ENCODE results near the gene RIPK3. TPM values are rescaled to one million over a fixed set of nuclear protein-coding genes. Genes with fewer than 3 reads are reported as not detected.

Gene RIPK3
- total RNA-seq, 2 experiments from 2014 or later: 8.1 to 14.5 TPM

Small RNAs within 50 kb of the gene (small RNA-seq; reads per million reads assigned to genes)
- not detected for gene RF00026

Other genes starting within 250 kb of the RIPK3 start
Only the 30 nearest of the 33 such genes appear.
- 3.1 and 4.6 TPM in 2 replicates for gene NRL, start 225.0 kb downstream of the RIPK3 start, total RNA-seq (2014; rRNA removed; shearing (Covaris generic))
- 7.5 and 8.1 TPM in 2 replicates for gene NRL, start 225.0 kb downstream of the RIPK3 start, total RNA-seq (2022)
- gene FITM1, start 209.3 kb downstream of the RIPK3 start, total RNA-seq (2014; rRNA removed; shearing (Covaris generic)): 0.28 TPM in 2 replicates
- 0.97 and 1.4 TPM in 2 replicates for gene FITM1, start 209.3 kb downstream of the RIPK3 start, total RNA-seq (2022)
- 187 and 213 TPM in 2 replicates for gene PSME1, start 203.8 kb downstream of the RIPK3 start, total RNA-seq (2014; rRNA removed; shearing (Covaris generic))
- 146 and 149 TPM in 2 replicates for gene PSME1, start 203.8 kb downstream of the RIPK3 start, total RNA-seq (2022)
- gene EMC9, start 198.4 kb downstream of the RIPK3 start, total RNA-seq (2014; rRNA removed; shearing (Covaris generic)): 73.2 and 74.8 TPM in 2 replicates
- 72.0 and 72.9 TPM in 2 replicates for gene EMC9, start 198.4 kb downstream of the RIPK3 start, total RNA-seq (2022)
- 254 and 290 TPM in 2 replicates for gene PSME2, start 193.4 kb downstream of the RIPK3 start, total RNA-seq (2014; rRNA removed; shearing (Covaris generic))
- gene PSME2, start 193.4 kb downstream of the RIPK3 start, total RNA-seq (2022): 176 and 188 TPM in 2 replicates
- gene RNF31, start 192.5 kb downstream of the RIPK3 start, total RNA-seq (2014; rRNA removed; shearing (Covaris generic)): 37.8 and 66.1 TPM in 2 replicates
- gene RNF31, start 192.5 kb downstream of the RIPK3 start, total RNA-seq (2022): 57.8 and 58.1 TPM in 2 replicates
- gene IRF9, start 178.7 kb downstream of the RIPK3 start, total RNA-seq (2014; rRNA removed; shearing (Covaris generic)): 35.1 and 40.7 TPM in 2 replicates
- 36.2 and 39.1 TPM in 2 replicates for gene IRF9, start 178.7 kb downstream of the RIPK3 start, total RNA-seq (2022)
- gene REC8, start 167.9 kb downstream of the RIPK3 start, total RNA-seq (2014; rRNA removed; shearing (Covaris generic)): 4.3 and 9.8 TPM in 2 replicates
- 12.6 and 14.2 TPM in 2 replicates for gene REC8, start 167.9 kb downstream of the RIPK3 start, total RNA-seq (2022)
- gene IPO4, start 151.2 kb downstream of the RIPK3 start, total RNA-seq (2014; rRNA removed; shearing (Covaris generic)): 48.4 and 59.2 TPM in 2 replicates
- gene IPO4, start 151.2 kb downstream of the RIPK3 start, total RNA-seq (2022): 49.3 and 53.1 TPM in 2 replicates
- 23.4 and 31.3 TPM in 2 replicates for gene TM9SF1, start 144.6 kb downstream of the RIPK3 start, total RNA-seq (2014; rRNA removed; shearing (Covaris generic))
- gene TM9SF1, start 144.6 kb downstream of the RIPK3 start, total RNA-seq (2022): 23.1 and 27.8 TPM in 2 replicates
- gene TSSK4, start 134.3 kb downstream of the RIPK3 start, total RNA-seq (2014; rRNA removed; shearing (Covaris generic)): not detected in 2 replicates
- gene TSSK4, start 134.3 kb downstream of the RIPK3 start, total RNA-seq (2022): 1.1 and 1.5 TPM in 2 replicates
- gene CHMP4A, start 126.5 kb downstream of the RIPK3 start, total RNA-seq (2014; rRNA removed; shearing (Covaris generic)): 48.5 and 65.7 TPM in 2 replicates
- 67.6 and 72.9 TPM in 2 replicates for gene CHMP4A, start 126.5 kb downstream of the RIPK3 start, total RNA-seq (2022)
- gene MDP1, start 123.9 kb downstream of the RIPK3 start, total RNA-seq (2014; rRNA removed; shearing (Covaris generic)): 21.5 and 23.2 TPM in 2 replicates
- gene MDP1, start 123.9 kb downstream of the RIPK3 start, total RNA-seq (2022): 26.6 and 30.9 TPM in 2 replicates
- gene NEDD8, start 107.6 kb downstream of the RIPK3 start, total RNA-seq (2014; rRNA removed; shearing (Covaris generic)): 167 and 285 TPM in 2 replicates
- 174 and 182 TPM in 2 replicates for gene NEDD8, start 107.6 kb downstream of the RIPK3 start, total RNA-seq (2022)
- 39.4 and 51.4 TPM in 2 replicates for gene GMPR2, start 107.1 kb downstream of the RIPK3 start, total RNA-seq (2014; rRNA removed; shearing (Covaris generic))
- gene GMPR2, start 107.1 kb downstream of the RIPK3 start, total RNA-seq (2022): 61.4 and 62.3 TPM in 2 replicates
- 63.9 and 70.1 TPM in 2 replicates for gene TINF2, start 97.4 kb downstream of the RIPK3 start, total RNA-seq (2014; rRNA removed; shearing (Covaris generic))
- 76.1 and 77.5 TPM in 2 replicates for gene TINF2, start 97.4 kb downstream of the RIPK3 start, total RNA-seq (2022)
- gene TGM1, start 76.8 kb downstream of the RIPK3 start, total RNA-seq (2014; rRNA removed; shearing (Covaris generic)): 3.0 and 5.2 TPM in 2 replicates
- 5.4 and 7.0 TPM in 2 replicates for gene TGM1, start 76.8 kb downstream of the RIPK3 start, total RNA-seq (2022)
- gene RABGGTA, start 68.4 kb downstream of the RIPK3 start, total RNA-seq (2014; rRNA removed; shearing (Covaris generic)): 16.7 and 24.3 TPM in 2 replicates
- 27.3 and 29.7 TPM in 2 replicates for gene RABGGTA, start 68.4 kb downstream of the RIPK3 start, total RNA-seq (2022)
- 21.0 and 27.4 TPM in 2 replicates for gene DHRS1, start 40.2 kb downstream of the RIPK3 start, total RNA-seq (2014; rRNA removed; shearing (Covaris generic))
- 34.9 and 35.6 TPM in 2 replicates for gene DHRS1, start 40.2 kb downstream of the RIPK3 start, total RNA-seq (2022)
- 30.6 and 33.2 TPM in 2 replicates for gene NOP9, start 40.1 kb downstream of the RIPK3 start, total RNA-seq (2014; rRNA removed; shearing (Covaris generic))
- gene NOP9, start 40.1 kb downstream of the RIPK3 start, total RNA-seq (2022): 44.0 and 52.6 TPM in 2 replicates
- not detected in 2 replicates for gene CIDEB, start 32.0 kb downstream of the RIPK3 start, total RNA-seq (2014; rRNA removed; shearing (Covaris generic))
- gene CIDEB, start 32.0 kb downstream of the RIPK3 start, total RNA-seq (2022): 1.6 and 3.2 TPM in 2 replicates
- 15.7 and 18.2 TPM in 2 replicates for gene LTB4R2, start 29.9 kb downstream of the RIPK3 start, total RNA-seq (2014; rRNA removed; shearing (Covaris generic))
- gene LTB4R2, start 29.9 kb downstream of the RIPK3 start, total RNA-seq (2022): 37.6 TPM in 2 replicates
- 15.8 and 17.9 TPM in 2 replicates for gene LTB4R, start 28.5 kb downstream of the RIPK3 start, total RNA-seq (2014; rRNA removed; shearing (Covaris generic))
- 28.3 and 30.5 TPM in 2 replicates for gene LTB4R, start 28.5 kb downstream of the RIPK3 start, total RNA-seq (2022)
- gene ADCY4, start 4.9 kb downstream of the RIPK3 start, total RNA-seq (2014; rRNA removed; shearing (Covaris generic)): 0.26 and 2.0 TPM in 2 replicates
- 3.4 and 6.0 TPM in 2 replicates for gene ADCY4, start 4.9 kb downstream of the RIPK3 start, total RNA-seq (2022)
- 72.2 and 94.7 TPM in 2 replicates for gene NFATC4, start 28.2 kb upstream of the RIPK3 start, total RNA-seq (2014; rRNA removed; shearing (Covaris generic))
- 96.6 and 130 TPM in 2 replicates for gene NFATC4, start 28.2 kb upstream of the RIPK3 start, total RNA-seq (2022)
- 0.13 TPM in 2 replicates for gene NYNRIN, start 59.0 kb upstream of the RIPK3 start, total RNA-seq (2014; rRNA removed; shearing (Covaris generic))
- not detected in 2 replicates for gene NYNRIN, start 59.0 kb upstream of the RIPK3 start, total RNA-seq (2022)
- 1.2 and 2.0 TPM in 2 replicates for gene CBLN3, start 89.7 kb upstream of the RIPK3 start, total RNA-seq (2014; rRNA removed; shearing (Covaris generic))
- gene CBLN3, start 89.7 kb upstream of the RIPK3 start, total RNA-seq (2022): 6.7 and 7.9 TPM in 2 replicates
- 50.8 and 56.1 TPM in 2 replicates for gene KHNYN, start 90.0 kb upstream of the RIPK3 start, total RNA-seq (2014; rRNA removed; shearing (Covaris generic))
- 57.5 and 66.4 TPM in 2 replicates for gene KHNYN, start 90.0 kb upstream of the RIPK3 start, total RNA-seq (2022)
- 51.4 and 54.0 TPM in 2 replicates for gene SDR39U1, start 102.8 kb upstream of the RIPK3 start, total RNA-seq (2014; rRNA removed; shearing (Covaris generic))
- 101 and 103 TPM in 2 replicates for gene SDR39U1, start 102.8 kb upstream of the RIPK3 start, total RNA-seq (2022)
- gene CMA1, start 168.3 kb upstream of the RIPK3 start, total RNA-seq (2014; rRNA removed; shearing (Covaris generic)): not detected in 2 replicates
- not detected in 2 replicates for gene CMA1, start 168.3 kb upstream of the RIPK3 start, total RNA-seq (2022)